ENCODE measurements around the gene EFNA3.

DNA sequence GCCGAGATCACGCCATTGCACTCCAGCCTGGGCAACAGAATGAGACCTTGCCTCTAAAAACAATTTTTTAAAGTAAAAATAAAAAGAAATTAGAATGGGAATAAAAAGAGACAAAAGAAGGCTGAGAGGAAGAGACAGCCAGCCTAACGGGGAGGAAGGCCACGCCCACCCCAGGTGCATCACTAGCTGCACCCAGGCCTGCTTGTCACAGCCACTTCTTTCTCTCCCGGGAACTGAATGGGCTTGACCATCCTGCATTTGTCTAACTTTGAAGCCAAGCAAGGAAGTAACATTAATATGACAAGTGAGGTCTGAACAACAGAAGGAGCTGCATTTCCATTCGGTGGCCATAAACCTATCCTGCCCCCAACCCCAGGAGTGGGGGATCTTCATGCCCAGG is 28.2 kb downstream of the EFNA3 start:
- TF ChIP-seq POLR2A (IDR thresholded peaks at IDR 0.05), result no peak
- TF ChIP-seq, protein P1, sequence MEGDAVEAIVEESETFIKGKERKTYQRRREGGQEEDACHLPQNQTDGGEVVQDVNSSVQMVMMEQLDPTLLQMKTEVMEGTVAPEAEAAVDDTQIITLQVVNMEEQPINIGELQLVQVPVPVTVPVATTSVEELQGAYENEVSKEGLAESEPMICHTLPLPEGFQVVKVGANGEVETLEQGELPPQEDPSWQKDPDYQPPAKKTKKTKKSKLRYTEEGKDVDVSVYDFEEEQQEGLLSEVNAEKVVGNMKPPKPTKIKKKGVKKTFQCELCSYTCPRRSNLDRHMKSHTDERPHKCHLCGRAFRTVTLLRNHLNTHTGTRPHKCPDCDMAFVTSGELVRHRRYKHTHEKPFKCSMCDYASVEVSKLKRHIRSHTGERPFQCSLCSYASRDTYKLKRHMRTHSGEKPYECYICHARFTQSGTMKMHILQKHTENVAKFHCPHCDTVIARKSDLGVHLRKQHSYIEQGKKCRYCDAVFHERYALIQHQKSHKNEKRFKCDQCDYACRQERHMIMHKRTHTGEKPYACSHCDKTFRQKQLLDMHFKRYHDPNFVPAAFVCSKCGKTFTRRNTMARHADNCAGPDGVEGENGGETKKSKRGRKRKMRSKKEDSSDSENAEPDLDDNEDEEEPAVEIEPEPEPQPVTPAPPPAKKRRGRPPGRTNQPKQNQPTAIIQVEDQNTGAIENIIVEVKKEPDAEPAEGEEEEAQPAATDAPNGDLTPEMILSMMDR (IDR thresholded peaks at IDR 0.05), result no peak
